Ramos (cell line): ENCODE measurements around the gene ALPI.

Experiments
- in situ Hi-C: fragments of 300-500 bp; cut with MboI; formaldehyde crosslinking; loops from one replicate; pipeline ENCODE4 v1.14.3; 2022; ENCODE audit warnings: low sequenced_read_pairs; ENCODE audit not compliant: unreplicated experiment

Gene ALPI

DNA sequence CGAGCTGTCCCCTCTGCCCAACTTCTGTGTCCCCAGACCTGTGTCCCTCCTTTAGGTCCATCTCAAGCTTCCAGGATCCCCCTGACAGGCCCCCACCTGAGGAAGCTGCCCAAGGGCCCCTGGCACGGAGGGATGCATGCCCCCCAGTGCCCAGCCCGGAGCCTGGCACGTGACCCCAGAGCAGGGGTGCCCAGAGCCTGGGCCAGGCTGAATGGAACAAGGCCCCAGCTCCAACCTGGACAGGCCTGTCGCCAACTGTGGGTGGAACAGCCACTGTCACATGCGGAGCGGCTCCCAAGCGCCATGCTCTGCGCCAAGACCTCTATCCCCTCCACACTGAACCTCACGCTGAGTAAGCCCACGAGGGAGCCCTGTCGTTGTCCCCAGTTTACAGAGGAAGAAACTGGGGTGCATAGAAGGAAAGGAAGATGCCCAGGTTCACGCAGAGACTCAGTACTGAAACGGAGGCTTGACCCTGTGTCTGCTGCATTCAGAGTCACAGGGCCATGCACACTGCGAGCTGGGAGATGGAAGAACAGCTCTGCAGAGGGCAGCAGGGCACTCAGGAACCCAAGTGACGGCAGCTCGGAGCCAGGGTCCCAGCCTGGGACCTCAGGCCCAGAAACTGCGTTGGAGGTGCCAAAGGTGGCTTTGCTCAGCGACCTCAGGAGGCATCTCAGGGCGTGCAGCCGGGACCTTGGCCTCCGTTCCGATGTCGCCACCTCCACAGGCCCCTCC is 37.2 kb downstream of the ALPI start:
- in situ Hi-C loops, result no loop called here

DNA sequence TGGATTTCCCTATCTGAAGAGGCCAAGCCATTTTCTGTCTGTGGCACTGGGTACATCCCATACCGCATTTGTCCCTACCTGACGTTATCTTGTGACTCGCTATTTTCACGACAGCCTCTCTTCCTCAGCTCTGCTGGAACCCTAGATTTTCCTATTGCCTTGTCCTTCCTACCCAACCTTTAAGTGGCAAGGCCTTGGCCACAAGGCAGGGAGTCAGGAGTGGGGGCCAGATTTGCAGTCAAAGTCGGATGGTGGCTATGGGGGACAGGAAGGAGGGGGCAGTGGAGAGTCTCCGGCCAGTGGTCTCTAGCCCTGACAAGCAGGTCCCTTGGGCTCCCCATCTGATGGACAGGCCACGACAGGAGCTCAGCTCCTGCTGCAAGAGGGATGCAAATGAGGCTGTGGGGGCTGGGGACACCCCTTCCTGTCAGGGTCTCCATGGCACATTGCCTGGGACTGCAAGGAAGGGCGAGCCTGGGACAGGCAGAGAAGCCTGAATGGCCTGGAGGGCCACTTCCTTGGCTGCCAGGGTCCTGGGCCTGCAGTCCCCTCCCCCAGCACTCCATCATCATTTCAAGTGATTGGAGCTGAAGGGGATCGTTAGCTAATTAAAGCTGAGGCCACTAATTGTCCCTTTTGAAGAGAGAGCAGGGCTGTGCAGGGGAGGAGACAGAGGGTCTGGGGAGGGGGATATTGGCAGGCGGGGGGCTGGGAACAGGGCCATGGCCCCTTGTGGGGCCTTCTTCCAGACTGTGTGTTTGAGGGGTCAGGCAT is 37.9 kb downstream of the ALPI start:
- in situ Hi-C loops, result no loop called here

DNA sequence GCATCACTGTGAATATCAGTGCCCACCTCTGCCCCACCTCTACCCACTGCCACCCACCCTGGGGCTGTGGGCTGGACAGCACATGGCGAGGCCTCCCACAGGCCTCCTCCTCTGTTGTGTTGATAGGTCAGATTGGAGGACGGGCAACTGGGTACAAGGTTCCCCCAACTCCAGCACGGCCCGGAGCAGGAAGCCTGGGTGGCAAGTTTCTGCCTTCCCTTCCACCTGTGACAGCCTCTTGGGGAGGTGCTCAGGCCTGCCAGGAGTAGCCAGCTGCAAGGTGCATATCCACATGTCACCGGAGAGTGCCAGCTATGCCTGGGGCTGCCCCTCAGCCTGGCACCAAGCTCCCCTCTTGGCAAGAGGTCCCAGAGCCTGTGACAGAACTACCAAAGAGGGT is 38.6 kb downstream of the ALPI start:
- in situ Hi-C loops, result no loop called here

DNA sequence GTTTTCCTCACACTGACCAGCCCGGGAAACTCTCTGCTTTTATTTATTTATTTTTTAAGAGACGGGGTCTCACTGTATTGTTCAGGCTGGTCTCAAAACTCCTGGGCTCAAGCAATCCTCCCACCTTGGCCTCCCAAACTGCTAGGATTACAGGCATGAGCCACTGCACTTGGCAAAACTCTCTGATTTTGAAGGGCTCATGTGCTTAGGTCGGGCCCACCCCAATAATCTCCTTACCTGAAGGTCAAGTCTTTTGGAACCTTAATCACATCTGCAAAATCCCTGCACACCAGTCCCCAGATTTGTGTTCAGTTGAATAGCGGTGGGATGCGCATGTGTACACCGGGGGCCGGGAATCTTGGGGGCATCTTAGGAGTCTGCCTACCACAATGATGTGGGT is 39.3 kb downstream of the ALPI start:
- in situ Hi-C loops, result no loop called here

DNA sequence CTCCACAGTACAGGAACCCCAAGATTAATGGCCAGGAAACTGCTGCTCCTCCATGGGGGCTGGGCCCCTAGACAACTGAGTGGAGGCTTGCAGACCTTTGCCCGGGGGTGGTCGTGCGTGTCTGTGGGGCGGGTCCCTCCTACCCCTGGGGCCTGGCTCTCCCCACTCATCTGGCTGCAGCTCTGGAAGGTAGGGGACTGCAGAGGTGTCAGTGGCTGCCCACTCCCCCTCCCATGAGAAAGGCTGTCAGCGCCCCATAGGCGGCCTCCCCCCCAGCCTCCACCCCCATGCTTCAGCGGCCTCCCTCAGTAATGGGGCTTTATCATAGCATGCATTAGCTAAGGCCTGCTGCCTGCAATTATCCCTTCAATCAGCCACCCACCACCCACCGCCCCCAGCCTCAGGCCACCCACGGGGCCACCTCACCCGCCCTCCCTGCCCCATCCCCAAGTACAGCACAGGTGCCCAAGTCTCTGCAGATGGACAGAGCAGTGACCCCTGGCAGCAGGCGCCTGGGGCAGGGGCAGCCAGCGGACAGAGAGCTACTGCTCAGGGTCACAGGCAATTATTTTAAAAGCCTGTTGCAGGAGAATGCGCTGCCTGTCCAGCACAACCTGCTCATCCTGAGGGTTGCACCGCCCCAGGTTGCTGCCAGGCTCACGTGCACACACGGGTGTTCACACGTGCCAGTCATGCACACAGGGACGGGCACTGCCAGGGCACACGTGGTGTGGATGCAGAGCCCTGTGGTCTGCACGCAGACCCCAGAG is 40.7 kb downstream of the ALPI start:
- in situ Hi-C loops, result no loop called here

DNA sequence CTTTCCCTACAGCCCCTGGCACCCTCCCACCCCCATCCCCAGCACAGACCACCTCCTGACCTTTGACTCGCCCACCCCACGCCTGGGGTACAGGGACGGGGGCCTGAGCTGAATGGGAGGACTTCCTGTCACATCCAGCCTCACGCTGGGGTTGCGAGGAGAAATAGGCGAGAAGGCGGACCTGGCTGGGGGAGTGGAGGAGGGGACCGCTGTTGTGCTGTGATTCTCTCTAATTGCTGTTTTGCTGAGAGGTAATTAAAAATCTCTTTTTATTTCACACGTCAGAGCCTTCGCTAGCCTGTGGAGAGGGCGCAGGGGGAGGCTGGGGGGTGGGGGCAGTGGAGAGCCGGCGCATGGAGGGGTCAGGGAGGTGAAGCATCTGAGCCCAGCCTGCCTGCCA is 41.4 kb downstream of the ALPI start:
- in situ Hi-C loops, result no loop called here

DNA sequence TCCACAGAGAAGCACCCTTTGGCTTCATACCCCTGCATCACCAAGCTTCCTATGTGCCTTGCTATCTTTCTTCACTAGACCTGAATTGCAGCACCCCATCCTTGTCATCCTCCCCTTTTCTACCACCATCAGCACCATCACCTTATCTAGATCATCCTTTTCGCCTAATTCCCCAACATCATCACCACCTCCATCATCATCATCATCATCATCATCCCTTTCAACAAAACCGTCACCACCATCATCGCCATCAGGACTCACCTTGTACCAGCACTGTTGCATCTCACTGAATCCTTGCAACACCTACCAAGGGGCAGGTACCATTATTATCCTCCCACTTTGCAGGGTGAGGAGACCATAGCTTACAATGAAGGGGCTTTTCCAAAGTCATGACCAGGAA is 42.5 kb downstream of the ALPI start:
- in situ Hi-C loops, result no loop called here

DNA sequence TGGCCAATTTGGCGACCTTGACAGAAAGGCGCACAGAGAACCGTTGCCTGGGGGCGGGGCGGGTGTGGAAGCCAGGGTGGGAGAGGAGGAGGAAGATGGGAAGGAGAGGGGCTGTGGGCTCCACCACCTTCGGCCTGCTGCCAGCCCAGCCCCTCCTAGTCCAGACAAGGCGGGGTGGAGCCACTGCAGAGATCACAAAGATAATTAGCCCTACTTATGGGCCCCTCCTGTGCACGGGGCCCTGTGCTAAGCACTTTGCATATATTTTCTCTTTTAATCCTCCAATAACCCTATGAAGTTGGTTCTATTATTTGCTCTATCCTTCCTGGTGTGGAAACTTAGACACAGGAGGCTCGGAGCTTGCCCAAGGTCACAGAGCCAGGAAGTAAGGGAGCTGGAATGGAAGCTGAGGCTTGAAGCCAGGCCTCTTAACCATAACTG is 45.4 kb downstream of the ALPI start:
- in situ Hi-C loops, result no loop called here

DNA sequence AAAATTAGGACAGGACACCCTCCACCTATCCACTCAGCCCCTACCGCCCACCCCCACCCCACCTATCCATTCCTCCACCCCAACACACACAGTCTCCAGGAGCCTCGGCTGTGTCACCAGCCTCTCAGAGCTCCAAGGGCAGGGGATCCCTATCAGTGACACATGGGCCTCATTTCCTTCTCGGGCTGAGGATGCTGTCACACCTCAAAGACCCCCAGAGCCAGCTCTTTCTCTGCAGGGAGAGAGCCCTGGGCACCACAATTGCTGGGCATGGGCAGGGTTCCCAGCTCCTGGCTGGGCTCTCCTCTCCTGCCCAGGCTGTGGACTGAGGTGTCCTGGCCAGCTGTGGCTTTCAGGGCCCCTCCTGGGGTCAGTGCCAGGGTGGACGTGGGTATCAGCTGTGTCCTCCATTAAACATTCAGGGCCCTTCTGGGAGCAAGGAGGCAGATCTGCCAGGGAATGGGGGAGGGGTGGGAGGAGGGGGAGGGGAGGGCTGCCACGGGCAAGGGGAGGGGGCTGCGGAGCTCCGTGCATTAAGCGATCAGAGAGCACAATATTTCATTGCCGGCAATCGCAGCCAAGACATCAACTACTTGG is 45.9 kb downstream of the ALPI start:
- in situ Hi-C loops, result no loop called here

DNA sequence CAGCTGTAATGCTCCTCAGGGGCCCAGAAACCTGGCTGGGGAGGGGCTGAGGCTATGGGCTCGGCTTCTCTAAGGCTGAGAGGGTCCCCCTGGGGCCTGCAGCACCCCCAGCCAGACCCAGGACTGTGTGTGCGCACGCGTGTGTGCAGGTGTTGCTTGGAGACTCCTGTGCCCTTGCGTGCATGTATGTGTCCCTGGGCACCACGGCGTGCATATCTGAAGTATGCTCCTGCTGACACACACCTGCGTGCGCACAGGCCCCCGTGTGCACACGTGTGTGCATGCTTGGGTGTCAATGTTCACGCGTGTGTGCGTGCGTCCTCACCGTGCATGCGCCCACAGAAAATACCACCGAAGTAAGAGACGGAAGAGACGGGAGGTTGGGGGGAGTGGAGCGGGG is 46.6 kb downstream of the ALPI start:
- in situ Hi-C loops, result no loop called here

DNA sequence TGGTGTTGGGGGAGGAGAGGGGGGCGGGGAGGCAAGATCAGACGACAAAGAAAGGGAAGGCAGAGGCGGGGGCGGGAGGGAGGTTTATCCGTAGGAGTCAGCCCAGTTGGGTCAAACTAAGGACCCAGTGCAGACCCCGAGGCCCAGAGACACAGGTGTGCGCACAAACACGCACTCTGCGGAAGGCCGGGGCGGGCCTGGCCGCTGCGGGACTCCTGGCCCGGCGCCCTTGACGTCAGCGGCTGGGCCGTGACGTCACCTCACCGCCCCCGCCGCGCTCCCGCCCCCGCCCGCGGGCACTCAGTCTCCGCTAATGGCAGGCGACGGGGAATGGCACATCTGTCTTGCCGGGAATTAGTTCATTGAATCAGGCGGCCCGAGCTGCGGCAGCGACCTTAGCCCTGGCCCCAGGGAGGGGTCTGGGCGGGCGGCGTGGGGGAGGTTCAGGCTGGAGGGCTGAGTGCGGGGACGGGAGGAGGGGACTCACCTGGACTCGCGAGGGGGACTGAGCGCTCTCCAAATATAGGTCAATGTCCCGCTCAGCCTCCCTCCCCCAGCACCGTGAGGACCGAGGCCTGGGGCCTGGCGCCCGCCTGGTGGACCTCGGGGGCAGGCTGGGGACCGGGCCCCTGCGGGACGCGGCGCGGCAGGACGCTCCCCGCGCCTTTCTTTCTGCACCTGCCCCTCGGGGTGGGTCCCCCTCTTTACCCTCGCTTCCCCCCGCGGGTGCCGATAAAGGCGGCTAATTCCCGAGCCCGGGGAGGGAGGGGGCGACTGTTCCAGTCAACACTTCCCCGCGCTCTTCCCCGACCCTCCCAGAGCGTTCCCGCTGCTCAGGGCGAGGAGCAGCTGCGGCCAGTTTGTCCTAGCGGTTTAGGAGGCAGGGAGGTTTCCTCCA is 47.2 kb downstream of the ALPI start:
- in situ Hi-C loops, result no loop called here

DNA sequence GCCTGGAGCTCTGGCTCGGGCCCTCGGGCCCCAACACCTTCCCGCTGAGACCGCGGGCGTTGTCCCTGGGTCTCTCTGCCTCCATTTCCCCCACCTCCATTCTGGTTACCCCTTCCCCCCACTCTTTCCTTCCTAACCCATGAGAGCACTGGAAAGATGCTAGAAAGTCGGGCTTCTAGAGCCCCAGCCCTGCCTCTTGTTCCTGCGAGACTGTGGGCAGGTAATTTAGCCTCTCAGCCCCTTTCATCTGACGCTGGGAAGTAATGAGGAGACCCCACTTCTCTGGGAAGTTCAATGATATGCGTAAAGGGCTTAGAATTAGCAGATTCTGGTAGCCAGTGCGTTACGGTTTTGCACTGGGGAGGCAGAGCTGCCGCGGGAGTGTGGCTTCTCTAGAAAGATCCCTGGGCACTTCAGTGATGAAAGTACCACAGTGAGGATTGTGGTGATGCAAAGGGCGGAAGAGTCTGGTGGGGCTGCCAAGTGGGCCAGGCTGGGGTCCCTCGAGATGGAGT is 47.9 kb downstream of the ALPI start:
- in situ Hi-C loops, result no loop called here

DNA sequence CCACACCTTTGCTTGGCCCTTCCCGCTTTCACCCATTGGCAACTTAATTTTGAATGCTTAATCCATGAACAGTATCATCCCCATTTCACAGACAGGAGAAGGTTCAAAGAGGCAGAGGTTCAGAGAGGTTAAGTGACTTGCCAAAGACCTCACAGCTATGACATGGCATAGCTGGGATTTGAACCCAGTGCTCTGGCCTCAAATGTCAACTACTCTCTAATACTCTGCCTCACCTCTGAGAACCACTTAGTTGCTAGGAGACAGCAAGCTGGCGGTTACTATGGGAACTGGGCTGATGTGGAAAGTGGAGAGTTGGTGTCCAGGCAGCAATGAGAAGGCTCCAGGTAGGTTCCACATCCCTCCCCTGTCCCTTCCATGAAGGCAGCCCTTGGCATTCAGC is 48.5 kb downstream of the ALPI start:
- in situ Hi-C loops, result no loop called here

DNA sequence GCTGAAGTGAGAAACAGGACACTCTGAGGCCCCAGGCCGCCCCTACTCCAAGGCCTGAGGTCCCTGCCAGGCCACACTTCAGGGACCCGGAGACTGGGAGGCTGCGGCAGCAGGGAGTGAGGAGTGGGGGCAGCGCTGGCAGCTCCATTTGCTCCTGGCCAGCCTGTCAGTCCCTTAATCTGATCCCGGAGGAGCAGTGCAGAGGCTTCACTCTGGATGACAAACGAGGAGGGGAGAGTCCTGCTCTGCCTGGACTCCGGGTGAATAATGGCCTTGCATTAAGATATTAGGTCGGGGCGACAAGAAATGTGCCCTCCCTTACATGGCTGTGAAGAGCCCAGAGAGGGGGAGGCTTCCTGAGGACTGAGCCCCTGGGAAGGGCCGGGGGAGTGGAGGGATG is 49.9 kb downstream of the ALPI start:
- in situ Hi-C loops, result no loop called here

DNA sequence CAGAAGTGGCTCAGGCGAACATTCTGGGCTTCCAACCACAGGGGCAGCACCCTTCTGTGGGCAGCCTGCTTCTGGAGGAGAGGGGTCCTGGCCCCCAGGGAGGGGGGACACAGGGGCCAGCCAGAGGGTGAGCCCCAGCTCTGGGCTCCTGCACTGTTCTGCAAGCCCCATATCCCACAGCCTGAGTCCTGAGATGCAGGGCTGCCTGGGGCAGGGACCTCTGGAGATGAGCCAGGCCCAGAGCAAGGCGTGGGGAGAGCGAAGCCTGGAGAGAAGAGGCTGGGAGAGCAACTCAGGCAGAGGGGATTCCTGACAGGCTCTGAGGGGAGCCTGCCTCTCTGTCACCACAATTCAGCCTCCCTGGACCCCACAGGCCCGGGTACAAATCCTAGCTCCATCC is 50.8 kb downstream of the ALPI start:
- in situ Hi-C loops, result no loop called here

DNA sequence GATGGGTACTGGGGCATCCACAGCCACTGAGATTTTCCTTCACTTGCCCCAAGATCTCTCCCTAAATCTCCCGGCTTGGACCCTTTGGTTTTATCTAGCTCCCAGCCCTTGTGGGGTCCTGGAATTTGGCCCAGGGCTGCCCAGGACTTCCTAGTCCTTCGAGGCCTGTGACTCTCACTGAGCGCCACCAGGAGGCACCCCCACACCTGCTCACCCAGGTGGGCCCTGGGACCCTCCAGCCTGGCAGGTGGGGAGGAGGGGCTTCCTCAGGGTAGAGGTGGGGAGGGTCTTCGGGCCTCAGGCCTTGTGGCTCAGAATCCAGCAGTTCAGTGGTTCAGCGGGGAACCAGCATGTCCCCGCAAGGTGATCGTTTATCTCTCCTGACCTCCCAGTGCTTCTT is 52.3 kb downstream of the ALPI start:
- in situ Hi-C loops, result no loop called here
